Mucosa of descending colon (tissue), 3 donors: Measurements from ENCODE around the gene WDR45B. TPM values are rescaled to one million over a fixed set of nuclear protein-coding genes. Genes with fewer than 3 reads are reported as not detected.

ENCODE experiments used
- ATAC-seq: fragments of 200-7000 bp; cut with Tn5 transposase; one replicate; pipeline ENCODE4 v1.9.1; 2020; ENCODE audit warnings: mild to moderate bottlenecking, moderate library complexity
- DNase-seq, 3 donors: peaks; one replicate each; pipeline ENCODE4 v3.0.0-alpha.2; 2020
- H3K36me3 ChIP-seq: fragments of 200-600 bp; one replicate; pipeline ENCODE4 v1.8.0; 2021; ENCODE audit warnings: low read depth, mild to moderate bottlenecking
- H3K4me1 ChIP-seq: fragments of 200-600 bp; one replicate; pipeline ENCODE4 v1.8.0; 2021; ENCODE audit warnings: low read depth, mild to moderate bottlenecking
- H3K4me3 ChIP-seq: fragments of 200-600 bp; one replicate; pipeline ENCODE4 v1.8.0; 2021; ENCODE audit warnings: mild to moderate bottlenecking
- H3K9me3 ChIP-seq: fragments of 200-600 bp; one replicate; pipeline ENCODE4 v1.8.0; 2021; ENCODE audit warnings: mild to moderate bottlenecking
- intact Hi-C, 2 donors: fragments of 100-400 bp; cut with DNase I in 1 of 2; cut with micrococcal nuclease in 1 of 2; formaldehyde crosslinking; loops; one replicate each; pipeline versions ENCODE4 v1.11.0 to v1.11.1; 2022; cut with DNase I, micrococcal nuclease
- total RNA-seq, 3 donors: library from RNA; stranded (reverse); fragmentation: NEBNext Ultra II Directional in 2 of 3; extraction: Animal tissue kit (Norgen Biotek cat#: 25700) in 2 of 3; gene quantifications; one replicate each; pipeline versions ENCODE4 v1.2.1 to v1.2.4, GENCODE V29; 2021 to 2023
- TF ChIP-seq, protein P1 (sequence below): fragments of 200-600 bp; IDR thresholded peaks from one replicate; pipeline ENCODE4 v1.8.0; 2022; ENCODE audit warnings: antibody characterized with exemption, mild to moderate bottlenecking
- donor health status: DM: no; HTN: no; CAD: no; lungs with moderate emphysema.
- donor health status: DM: no; HTN: no; CAD: no.
- donor health status: DM: no; HTN: yes; CAD: no.

Gene WDR45B
- total RNA-seq, 3 donors from 2014 or later: 69.0 to 76.0 (median 74.4) TPM

DNA sequence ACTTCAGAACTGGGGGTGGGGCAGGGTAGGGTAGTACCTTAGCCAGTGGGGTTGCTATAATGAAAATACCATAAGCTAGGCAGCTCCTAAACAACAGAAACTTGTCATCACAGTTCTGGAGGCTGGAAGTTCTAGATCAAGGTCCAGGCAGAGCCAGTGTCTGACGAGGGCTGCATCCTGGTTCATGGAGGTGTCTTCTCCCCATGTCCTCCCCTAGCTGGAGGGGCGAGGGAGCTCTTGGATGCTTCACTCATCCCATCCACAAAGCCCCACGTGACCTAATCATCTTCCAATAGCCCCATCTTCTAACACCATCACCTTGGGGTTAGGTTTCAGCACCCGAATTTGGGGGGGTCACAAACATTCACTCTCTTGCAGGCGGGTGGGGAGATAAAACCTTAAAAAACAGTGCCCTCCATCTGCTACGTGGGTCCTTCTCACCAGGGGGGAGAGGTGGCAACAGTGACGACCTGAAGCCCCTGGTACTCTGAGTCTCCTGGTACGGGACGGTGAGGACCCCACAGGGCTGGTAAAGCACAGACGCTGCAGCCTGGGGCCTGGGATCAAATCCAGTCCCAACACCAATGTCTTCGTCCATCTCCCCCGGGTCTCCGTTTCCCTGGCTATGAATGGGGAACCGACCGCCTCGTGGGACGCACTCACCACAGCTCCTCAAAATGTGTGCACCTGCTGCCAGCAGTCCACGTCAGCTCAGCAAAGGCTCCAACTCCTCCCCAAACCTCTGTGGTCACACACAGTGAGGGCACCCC is 27.4 kb upstream of the WDR45B start:
- Histone ChIP-seq H3K4me3 (no peak overlapping the region), H3K9me3 (no peaks in the 10 kb centered on the region), H3K4me1 (peaks cover 24% of the 10 kb centered on the region), H3K36me3 (no peaks in the 10 kb centered on the region)
- DNase-seq (peak in 1 of 3 donors; percentile 43), ATAC-seq (no peak)
- TF ChIP-seq, protein P1, sequence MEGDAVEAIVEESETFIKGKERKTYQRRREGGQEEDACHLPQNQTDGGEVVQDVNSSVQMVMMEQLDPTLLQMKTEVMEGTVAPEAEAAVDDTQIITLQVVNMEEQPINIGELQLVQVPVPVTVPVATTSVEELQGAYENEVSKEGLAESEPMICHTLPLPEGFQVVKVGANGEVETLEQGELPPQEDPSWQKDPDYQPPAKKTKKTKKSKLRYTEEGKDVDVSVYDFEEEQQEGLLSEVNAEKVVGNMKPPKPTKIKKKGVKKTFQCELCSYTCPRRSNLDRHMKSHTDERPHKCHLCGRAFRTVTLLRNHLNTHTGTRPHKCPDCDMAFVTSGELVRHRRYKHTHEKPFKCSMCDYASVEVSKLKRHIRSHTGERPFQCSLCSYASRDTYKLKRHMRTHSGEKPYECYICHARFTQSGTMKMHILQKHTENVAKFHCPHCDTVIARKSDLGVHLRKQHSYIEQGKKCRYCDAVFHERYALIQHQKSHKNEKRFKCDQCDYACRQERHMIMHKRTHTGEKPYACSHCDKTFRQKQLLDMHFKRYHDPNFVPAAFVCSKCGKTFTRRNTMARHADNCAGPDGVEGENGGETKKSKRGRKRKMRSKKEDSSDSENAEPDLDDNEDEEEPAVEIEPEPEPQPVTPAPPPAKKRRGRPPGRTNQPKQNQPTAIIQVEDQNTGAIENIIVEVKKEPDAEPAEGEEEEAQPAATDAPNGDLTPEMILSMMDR: no peak
- intact Hi-C loops: no loop called here

DNA sequence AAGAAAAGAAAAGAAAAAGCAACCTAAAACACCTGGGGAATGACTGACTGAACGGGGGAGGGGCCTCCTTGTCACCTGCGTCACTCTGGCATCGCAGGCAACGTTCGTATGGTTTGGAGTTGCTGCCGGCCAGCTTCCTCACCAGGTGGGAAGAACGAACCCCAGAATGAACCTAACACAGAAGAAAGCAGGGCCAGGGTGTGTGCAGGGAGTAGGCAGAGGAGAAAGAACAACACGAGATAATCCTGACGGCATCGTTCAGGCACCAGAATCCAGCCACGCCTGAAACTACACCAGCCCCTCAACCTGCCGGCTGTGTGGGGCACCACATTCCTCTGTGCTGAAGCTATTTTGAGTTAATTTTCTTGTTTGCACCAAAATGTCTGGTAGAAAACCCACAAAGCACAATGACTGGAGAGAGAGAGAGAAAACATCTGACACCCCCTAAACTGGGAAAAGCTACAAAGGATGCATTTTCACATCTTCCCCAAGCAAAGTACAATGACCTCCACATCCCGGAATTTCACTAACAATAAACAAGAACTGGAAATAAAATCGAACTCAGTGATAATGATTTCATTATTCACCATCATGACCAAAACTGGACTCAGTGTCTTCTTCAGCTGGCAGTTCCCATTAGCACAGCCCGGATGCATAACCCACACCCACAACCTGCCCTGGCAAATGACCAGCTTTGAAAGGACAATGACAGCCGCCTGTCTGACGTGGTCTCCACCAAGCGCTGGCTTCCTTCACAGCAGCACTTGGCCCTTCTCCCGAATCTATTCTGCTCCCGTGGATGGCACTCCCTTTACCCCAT is 26.6 kb upstream of the WDR45B start:
- TF ChIP-seq, protein P1: no peak
- Histone ChIP-seq H3K4me1 (peaks cover 24% of the 10 kb centered on the region), H3K4me3 (no peak overlapping the region), H3K9me3 (no peaks in the 10 kb centered on the region), H3K36me3 (no peaks in the 10 kb centered on the region)
- DNase-seq (peak in 2 of 3 donors; percentile 23 to 37), ATAC-seq (peak; percentile 68)
- intact Hi-C loops: no loop called here

DNA sequence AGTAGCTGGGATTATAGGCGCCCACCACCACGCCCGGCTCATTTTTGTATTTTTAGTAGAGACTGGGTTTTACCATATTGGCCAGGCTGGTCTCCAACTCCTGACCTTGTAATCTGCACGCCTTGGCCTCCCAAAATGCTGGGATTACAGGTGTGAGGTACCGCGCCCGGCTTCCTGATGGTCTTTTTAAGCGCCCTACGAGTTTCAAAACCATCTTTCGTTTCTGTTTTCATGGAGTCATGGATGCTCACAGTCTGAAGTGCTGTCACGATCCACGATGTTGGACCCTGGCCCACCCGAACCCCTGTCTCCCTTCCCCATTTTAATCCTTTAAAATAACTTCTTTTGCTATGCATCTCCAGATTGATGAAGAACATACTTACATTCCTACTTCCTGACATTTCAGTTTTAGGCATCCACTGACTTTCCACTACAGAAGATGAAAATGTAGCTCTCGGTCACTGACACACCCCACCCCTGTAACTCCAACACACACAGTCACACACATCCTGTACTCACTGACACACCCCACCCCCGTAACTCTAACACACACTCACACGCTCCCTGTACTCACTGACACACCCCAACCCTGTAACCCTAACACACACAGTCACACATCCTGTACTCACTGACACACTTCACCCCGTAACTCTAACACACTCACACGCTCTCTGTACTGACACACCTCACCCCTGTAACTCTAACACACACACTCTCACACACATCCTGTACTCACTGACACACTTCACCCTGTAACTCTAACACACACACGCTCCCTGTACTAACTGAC is 22.6 kb upstream of the WDR45B start:
- H3K9me3 ChIP-seq: no peaks in the 10 kb centered on the region
- TF ChIP-seq, protein P1: no peak
- intact Hi-C loops: no loop called here
- DNase-seq: peak in 2 of 3 donors; percentile 15 to 22
- H3K4me1 ChIP-seq: peaks cover 22% of the 10 kb centered on the region
- H3K4me3 ChIP-seq: no peak overlapping the region
- no peaks in the 10 kb centered on the region for H3K36me3 ChIP-seq
- no peak for ATAC-seq

DNA sequence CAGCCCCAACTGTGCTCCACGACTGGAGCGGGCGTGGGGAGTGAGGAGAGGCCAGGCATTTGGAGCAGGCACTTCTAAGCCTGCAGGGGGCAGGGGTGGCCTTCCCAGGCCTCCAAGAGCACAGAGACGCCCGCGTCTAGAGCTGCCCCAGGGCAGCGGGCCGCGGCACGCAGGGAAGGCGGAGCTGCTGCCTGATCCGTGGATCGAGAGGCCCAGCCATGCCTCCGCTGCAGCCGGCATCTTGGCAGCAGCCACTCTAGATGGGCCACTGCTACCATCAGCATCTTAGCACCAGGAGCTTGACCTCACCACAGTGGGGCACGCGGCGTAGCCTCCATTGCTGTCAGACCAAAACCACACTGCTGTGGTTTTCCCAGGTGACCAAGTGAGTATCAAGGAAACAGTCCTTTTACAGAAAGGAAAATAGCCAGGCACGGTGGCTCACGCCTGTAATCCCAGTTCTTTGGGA is 20.4 kb upstream of the WDR45B start:
- intact Hi-C loops: no loop called here
- H3K4me3 ChIP-seq: no peak overlapping the region
- TF ChIP-seq, protein P1: peak; percentile 60
- H3K36me3 ChIP-seq: no peaks in the 10 kb centered on the region
- peak; percentile 94 for ATAC-seq
- peaks cover 14% of the 10 kb centered on the region for H3K4me1 ChIP-seq
- peak; percentile 74 to 82 (median 74) for DNase-seq
- no peaks in the 10 kb centered on the region for H3K9me3 ChIP-seq

DNA sequence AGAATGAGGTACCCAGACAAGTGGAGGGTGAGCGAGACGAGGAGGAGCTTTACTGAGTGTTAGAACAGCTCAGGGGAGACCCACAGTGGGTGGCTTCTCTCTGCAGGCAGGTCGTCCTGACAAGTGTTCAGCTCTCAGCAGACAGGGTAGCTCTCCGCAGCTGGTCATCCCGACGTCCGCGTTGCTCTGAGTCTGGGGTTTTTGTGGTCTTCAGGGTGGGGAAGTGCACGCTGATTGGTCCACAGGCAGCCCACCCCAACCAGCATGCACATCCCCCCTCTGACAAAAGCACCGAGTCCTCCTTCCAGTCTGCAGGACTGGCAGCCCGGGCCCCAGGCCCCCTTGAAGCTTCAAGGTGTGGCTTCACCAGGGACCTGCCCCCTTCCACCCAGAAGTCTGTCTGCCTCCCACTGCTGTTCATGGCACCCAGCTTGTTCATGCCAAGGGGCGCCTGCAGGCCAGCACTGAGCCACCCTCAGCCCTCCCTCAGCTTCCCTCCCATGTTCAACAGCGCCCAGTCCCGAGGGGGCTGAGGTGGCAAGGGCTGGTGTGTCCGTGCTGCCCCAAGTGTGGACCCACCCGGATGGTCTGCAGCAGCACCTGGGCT is 19.9 kb upstream of the WDR45B start:
- TF ChIP-seq, protein P1: no peak
- intact Hi-C loops: no loop called here
- no peak for ATAC-seq
- Histone ChIP-seq H3K36me3 (no peaks in the 10 kb centered on the region), H3K4me1 (peaks cover 14% of the 10 kb centered on the region), H3K9me3 (no peaks in the 10 kb centered on the region), H3K4me3 (no peak overlapping the region)
- DNase-seq: peak in 2 of 3 donors; percentile 10 to 40
